ENCODE results near the gene ATP9B.

ATP9B gene

DNA sequence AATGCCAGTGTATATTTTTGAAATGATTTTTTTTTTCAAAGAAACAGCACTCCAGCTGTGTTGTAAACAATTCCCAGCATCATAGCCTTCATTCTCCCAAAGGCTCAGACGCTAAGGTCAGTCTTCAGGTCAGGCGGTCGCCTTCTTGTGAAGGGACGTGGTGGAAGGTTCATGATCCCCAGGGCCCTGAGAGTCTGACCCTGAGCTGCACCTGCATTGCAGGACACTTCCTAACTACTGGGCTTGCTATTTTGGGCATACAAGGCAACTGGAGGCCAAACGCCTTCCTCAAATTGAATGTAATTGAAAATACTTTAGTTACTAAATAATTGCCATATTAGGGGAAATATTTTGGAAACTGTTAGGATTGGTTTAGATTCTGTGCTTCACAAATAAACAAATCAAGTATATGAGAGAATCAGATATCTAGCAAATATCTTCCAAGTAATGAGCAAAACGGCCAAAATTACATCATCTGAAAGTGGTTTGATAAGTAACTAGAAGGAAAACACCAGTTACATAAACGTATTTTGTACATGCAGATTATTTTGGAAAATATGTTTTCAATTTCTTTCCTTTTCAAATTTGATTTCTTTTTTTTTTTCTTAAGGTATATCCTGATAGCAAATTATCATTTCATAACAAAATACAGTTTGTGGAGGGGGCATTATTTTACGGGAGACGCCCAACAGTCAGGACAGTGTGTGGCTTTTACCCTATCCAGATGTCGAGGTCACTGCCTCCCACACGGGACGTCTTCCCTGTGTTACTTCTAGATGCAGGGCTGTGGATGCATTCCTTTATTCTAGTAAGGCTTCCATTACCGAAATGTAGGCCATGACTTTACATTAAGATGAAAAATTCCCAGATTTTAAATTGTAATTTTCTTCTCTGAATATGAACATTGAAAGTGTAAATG lies 136.0 kb downstream of the ATP9B start:
- no peak for DNase-seq

GRCh38 chr18:79206444-79206843 lies 137.2 kb downstream of the ATP9B start:
- DNase-seq, result no peak

DNA sequence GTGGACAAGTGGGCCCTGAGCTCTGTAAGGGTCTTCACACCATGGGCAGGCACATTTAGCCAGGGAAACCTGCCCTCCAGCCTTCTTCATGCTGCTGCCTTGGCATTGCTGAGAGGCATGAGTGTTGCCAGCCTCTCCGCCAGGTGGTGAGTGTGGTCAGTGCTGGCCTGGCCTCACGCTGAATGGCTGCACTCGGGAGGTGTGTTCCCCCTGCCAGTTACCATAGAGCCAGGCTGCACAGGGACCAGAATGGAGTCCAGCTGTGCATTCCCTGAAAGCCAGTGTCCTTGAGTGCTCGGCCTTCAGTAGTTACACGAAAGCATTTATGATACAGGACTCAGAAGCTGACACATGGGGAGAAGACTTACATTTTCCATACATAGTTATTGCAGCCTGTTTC lies 139.7 kb downstream of the ATP9B start:
- DNase-seq, result no peak

GRCh38 chr18:79210002-79210910 lies 141.1 kb downstream of the ATP9B start:
- DNase-seq, result no peak

DNA sequence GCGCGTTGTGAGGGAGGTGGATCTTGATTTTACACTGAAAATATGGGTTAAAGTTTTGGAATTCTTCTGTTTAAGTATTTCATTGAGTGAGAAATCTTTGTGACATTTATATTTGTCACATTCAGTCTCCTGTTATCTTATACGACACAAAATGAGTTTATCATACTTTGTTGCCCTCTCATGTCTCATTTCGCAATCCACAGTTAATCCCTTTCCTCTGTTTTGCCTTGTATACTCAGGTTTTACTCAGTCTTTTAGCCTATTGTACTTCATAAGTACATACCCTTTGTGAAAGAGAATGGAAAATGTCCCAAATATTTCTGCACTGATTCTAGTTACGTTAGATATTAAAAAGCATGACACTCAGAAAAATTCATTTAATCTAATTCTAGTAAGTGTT lies 142.7 kb downstream of the ATP9B start:
- no peak for DNase-seq

GRCh38 chr18:79214056-79214455 lies 144.9 kb downstream of the ATP9B start:
- no peak for DNase-seq

GRCh38 chr18:79216176-79216575 lies 147.0 kb downstream of the ATP9B start:
- DNase-seq, result no peak

- no peak for DNase-seq
Observed at GRCh38 chr18:79217979-79218604, 148.9 kb downstream of the ATP9B start.

DNA sequence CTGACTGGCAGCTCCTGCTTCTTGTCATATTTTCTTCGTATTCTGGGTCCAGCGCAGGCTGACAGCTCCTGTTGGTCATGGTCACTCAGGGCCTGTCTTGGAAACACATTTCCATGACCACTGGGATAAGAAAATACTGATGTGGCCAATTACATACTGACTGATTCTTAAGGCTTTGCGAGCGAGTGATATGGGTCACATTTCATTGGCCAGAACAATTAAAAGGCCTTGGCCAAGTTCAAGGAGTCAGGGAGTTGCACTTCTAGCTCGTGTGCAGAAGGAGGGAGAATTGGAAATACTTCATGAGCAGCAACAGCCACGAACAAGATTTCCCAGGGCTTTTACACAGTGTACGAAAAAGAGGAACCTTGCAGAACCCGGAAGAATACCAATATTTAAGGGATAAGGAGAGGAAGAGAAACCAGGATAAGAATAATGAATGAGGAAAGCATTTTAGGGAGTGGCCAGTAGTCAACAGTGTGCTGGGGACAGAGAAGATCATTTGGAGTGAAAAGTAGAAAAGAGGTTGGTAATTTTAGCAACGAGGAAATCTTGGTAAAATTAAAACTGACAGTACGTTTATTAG lies 149.5 kb downstream of the ATP9B start:
- DNase-seq, result no peak

- no peak for DNase-seq
Observed at GRCh38 chr18:79221136-79221535, 151.9 kb downstream of the ATP9B start.

- no peak for DNase-seq
Observed at GRCh38 chr18:79222790-79223189, 153.6 kb downstream of the ATP9B start.

- no peak for DNase-seq
Observed at GRCh38 chr18:79223431-79223830, 154.2 kb downstream of the ATP9B start.

- DNase-seq, result no peak
Observed at GRCh38 chr18:79224381-79224780, 155.2 kb downstream of the ATP9B start.

GRCh38 chr18:79227621-79228020 lies 158.4 kb downstream of the ATP9B start:
- no peak for DNase-seq

GRCh38 chr18:79229431-79229830 lies 160.2 kb downstream of the ATP9B start:
- DNase-seq, result no peak

DNA sequence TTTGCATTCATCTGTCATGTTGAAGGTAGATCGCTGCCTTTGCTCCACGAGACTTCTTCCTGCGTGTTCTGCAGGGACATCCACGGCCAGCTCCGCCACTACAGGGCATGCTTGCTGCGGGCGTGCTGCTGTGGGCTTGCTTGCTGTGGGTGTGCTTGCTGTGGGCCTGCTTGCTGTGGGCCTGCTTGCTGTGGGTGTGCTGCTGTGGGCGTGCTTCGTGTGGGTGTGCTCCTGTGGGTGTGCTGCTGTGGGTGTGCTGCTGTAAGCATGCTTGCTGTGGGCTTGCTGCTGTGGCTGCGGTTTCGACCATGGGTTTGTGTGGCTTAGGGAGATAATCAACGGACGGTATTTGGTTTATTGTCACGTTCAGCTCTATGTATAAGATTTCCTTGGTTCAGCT lies 165.2 kb downstream of the ATP9B start:
- DNase-seq, result no peak

- DNase-seq, result no peak
Observed at GRCh38 chr18:79239631-79240030, 170.4 kb downstream of the ATP9B start.

GRCh38 chr18:79241755-79242154 lies 172.6 kb downstream of the ATP9B start:
- no peak for DNase-seq

DNA sequence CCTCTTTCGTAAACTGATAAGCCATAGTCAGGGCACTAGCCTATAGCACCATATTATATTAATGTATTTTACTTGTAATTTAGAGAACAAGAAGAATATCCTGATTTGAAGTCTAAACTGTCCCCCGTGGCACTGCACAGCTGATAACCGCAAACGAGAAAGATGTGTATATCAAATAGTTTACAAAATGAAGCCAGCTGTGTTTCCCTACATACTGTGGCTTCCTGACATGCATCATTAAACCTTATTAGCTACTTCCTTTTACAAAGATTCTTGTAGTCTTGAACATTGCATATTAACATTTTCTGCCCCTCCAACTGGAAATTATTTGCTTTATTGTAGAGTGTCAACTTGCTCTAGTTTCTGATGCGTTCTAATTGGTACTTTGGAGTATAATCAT lies 173.1 kb downstream of the ATP9B start:
- DNase-seq, result no peak

GRCh38 chr18:79245517-79246001 lies 176.4 kb downstream of the ATP9B start:
- DNase-seq, result no peak

DNA sequence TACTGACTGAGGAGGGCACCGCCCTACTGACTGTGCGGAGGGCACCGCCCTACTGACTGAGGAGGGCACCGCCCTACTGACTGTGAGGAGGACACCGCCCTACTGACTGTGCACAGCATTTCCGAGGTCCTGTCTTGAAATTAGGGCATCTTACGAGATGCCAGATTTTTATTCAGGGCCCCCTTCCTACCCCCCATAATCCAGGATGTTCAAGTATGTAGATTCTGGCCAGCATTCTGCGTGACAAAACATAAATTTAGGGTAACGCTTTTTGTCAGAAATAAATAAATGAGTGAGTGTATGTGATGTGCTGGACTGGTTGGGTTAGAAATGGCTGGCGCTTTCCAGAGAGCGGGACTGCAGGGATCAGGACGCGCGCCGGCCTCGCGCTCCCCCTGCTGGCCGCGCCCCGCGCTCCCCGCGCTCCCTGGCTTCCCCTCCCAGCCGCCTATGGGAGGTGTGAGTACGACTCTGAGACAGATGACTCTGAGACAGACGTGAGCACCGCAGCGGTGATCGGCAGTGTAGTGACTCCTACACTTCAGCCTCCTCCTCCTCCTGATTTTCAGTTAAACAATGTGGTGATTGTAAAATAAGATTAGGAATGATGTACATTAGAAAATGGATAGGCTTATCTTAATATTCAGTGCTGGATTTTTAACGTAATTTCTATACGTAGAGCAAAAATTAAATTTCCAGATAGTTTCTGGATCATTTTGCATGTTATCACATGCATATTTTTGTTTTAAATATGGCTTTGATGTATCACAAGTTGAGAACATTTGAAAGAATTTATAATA lies 177.3 kb downstream of the ATP9B start:
- peak; percentile 85 for DNase-seq

DNA sequence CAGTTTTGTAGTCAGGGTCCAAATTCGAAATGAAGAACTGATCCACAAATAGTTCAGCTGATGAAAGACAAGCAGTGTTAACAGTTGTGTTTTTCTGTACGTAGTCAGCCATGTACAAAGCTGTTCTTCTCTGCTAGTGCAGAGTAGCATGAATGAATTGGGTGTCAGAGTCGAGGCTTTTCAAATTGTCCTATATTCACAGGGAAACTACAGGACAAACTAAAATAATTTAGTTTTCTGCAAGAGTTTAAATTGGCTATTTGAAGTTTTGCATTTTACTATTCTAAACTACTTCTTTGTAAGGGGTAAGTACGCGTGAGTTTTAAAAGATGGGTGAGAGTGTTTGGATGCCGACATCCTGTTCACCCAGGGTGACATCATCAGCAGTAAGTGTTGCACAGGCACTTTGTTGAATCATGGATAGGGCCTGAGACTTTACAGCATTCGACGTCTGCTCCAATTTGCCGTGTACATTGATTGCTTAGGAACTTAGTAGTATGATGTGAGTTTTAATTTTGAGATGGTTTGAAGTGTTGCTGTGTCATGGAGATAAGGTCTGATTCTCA lies 179.4 kb downstream of the ATP9B start:
- no peak for DNase-seq

All from stimulated activated CD8-positive, alpha-beta memory T cell treated with anti-CD3 and anti-CD28 coated beads, Interleukin-4, amount 100 ng/mL, for 48 hours (primary cell).